PFSK-1 (cell line): ENCODE data around the gene CACNA2D4.

Experiments used
- FOXP2 ChIP-seq: optimal IDR thresholded peaks from 2 replicates; pipeline ENCODE3; 2011; ENCODE audit warnings: borderline replicate concordance, control low read depth, inconsistent platforms; ENCODE audit not compliant: insufficient read depth; ENCODE audit errors: extremely low read length, extremely low read depth
- POLR2AphosphoS5 ChIP-seq: IDR thresholded peaks from 2 replicates; pipeline ENCODE4 v1.6.1; 2012; ENCODE audit warnings: low read depth, mild to moderate bottlenecking, control low read depth, low read length, moderate library complexity
- REST ChIP-seq, 2 experiments: IDR thresholded peaks; 2 replicates each; pipeline versions ENCODE4 v1.6.1 to v1.8.0; 2011 to 2012; ENCODE audit warnings: low read depth in 2 of 2, low read length in 2 of 2, control low read depth in 1 of 2, inconsistent platforms in 1 of 2, mild to moderate bottlenecking in 1 of 2, moderate library complexity in 1 of 2; ENCODE audit not compliant: insufficient read depth in 1 of 2
- SIN3A ChIP-seq: IDR thresholded peaks from 2 replicates; pipeline ENCODE4 v1.6.1; 2012; ENCODE audit warnings: mild to moderate bottlenecking, low read length, moderate library complexity, borderline replicate concordance; ENCODE audit not compliant: insufficient read depth
- TAF1 ChIP-seq: IDR thresholded peaks from 2 replicates; pipeline ENCODE4 v1.6.1; 2012; ENCODE audit warnings: low read length, control low read depth, borderline replicate concordance; ENCODE audit not compliant: insufficient read depth

GRCh38 chr12:1778911-1779310 lies 139.5 kb downstream of the CACNA2D4 start:
- no peak for TF ChIP-seq POLR2AphosphoS5
- no peak for TF ChIP-seq SIN3A
- no peak for TF ChIP-seq TAF1
- TF ChIP-seq REST (IDR thresholded peaks at IDR 0.05; ENCODE audit: insufficient read depth in 1 of 2, low read depth in 2 of 2, low read length in 2 of 2), result no peak
- TF ChIP-seq FOXP2, result no peak
